NCI-H1436 (cell line): ENCODE data around the gene ELK4.
A peak's percentile ranks its signal among the peaks of the same experiment; 100 is the strongest.

Source experiments
- DNase-seq: peaks from one replicate; lab custom pipeline; 2025; lab: John Stamatoyannopoulos, UW

The ELK4 gene

DNA sequence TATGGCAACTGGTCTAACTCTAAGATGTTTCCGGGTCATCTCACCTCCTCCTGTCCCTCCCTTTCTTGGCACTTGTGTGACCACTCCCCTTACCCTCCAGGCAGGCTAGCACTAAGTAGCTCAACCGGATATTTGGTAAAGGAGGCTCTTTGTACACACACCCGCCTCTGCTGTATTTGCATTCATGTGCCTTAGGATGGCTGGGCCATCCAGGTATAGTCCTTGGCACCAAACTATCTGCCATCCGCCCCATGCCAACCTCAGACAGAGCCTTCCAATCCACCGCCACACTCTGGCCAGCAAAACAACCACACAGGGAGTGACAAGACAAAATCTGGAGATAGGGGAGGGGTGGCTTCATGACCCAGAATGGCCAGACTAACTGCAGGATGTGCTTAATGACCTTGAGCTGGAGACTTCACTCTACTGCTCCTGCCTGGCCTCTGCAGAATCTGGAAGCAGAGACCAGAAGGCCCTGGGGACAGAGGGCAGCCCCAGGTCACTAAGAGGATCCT lies 67.8 kb downstream of the ELK4 start:
- peak; percentile 21 for DNase-seq

DNA sequence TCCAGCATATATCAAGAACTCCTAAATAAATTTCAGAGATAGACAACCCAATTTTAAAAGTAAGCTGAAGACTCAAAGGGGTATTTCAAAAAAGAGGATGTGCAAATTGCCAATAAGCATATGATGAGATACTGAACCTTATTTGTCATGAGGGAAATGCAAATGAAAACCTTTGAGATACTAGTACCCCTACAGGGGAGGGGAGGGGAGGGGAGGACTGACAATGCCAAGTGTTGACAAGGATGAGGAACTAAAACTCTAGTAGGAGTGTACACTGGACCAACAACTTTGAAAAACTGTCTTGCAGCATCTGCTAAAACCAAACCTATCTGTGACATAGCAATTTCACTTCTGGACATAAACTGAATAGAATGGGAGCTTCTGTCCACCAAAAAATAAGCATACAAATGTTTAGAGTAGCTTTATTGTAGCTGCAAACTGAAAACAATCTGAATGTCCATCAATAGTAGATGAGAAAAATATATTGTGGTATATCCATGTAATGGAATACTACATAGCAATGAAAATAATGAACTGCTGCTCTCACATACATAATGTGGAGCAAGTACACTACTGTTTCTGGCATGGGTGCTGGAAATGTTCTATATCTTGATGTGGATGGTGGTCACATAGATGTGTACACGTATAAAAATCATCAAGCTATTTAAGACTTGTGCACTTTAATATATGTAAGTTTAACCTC lies 70.2 kb downstream of the ELK4 start:
- DNase-seq: no peak
